Measurements from ENCODE around the gene LAMP5.

LAMP5 gene

DNA sequence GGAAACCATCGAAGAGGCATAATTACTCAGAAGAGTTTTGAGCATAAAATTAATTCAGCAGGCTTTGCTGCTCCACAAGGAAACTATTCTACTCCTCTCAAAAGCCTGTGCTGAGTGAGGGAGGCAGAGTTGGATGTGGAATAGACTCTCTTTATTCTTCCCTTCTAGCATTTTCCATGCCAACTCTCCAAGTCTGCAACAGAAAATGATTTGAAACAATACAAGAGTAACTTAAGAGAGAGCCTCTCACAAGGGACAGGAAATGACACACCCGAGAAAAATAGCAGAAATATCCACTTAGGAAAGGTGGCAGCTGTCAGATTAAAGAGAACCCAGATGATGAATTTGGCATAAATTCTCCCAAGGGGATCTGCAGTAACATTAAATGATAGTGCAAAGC lies 26.3 kb upstream of the LAMP5 start:
- Histone ChIP-seq H3K4me3 (ENCODE audit: low read depth, low read length) (no peak overlapping the region), H3K36me3 (no peaks in the 10 kb centered on the region), H3K27me3 (no peaks in the 10 kb centered on the region), H3K4me1 (no peaks in the 10 kb centered on the region; the same call in 1 of the 2 replicates), H3K9me3 (no peaks in the 10 kb centered on the region)
- TF ChIP-seq, protein P1, sequence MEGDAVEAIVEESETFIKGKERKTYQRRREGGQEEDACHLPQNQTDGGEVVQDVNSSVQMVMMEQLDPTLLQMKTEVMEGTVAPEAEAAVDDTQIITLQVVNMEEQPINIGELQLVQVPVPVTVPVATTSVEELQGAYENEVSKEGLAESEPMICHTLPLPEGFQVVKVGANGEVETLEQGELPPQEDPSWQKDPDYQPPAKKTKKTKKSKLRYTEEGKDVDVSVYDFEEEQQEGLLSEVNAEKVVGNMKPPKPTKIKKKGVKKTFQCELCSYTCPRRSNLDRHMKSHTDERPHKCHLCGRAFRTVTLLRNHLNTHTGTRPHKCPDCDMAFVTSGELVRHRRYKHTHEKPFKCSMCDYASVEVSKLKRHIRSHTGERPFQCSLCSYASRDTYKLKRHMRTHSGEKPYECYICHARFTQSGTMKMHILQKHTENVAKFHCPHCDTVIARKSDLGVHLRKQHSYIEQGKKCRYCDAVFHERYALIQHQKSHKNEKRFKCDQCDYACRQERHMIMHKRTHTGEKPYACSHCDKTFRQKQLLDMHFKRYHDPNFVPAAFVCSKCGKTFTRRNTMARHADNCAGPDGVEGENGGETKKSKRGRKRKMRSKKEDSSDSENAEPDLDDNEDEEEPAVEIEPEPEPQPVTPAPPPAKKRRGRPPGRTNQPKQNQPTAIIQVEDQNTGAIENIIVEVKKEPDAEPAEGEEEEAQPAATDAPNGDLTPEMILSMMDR (IDR thresholded peaks at IDR 0.05; ENCODE audit: low read depth, low read length) = no peak
- DNase-seq = no peak

DNA sequence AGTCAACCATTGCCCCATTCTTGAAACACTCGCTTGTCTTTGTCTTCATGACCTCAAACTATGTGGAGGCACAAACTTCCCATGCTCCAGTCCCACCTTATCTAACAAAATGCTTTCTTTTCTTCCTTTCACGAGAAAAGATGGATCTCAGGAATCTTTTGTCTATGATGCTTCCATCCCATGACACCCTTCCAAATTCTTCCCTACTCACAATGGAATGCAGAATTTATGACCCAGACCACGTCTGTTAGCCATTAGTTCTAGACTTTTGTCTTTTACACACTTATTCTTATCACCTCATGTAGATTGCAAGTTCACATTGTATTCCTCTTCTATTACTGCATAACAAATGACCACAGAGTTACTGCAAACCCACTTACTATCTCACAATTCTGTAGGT lies 24.2 kb upstream of the LAMP5 start:
- no peaks in the 10 kb centered on the region for H3K36me3 ChIP-seq
- H3K4me1 ChIP-seq = no peaks in the 10 kb centered on the region; the same call in 1 of the 2 replicates
- no peak overlapping the region for H3K4me3 ChIP-seq (ENCODE audit: low read depth, low read length)
- TF ChIP-seq, protein P1 (IDR thresholded peaks at IDR 0.05; ENCODE audit: low read depth, low read length) = no peak
- H3K9me3 ChIP-seq = no peaks in the 10 kb centered on the region
- no peak for DNase-seq
- H3K27me3 ChIP-seq = no peaks in the 10 kb centered on the region

DNA sequence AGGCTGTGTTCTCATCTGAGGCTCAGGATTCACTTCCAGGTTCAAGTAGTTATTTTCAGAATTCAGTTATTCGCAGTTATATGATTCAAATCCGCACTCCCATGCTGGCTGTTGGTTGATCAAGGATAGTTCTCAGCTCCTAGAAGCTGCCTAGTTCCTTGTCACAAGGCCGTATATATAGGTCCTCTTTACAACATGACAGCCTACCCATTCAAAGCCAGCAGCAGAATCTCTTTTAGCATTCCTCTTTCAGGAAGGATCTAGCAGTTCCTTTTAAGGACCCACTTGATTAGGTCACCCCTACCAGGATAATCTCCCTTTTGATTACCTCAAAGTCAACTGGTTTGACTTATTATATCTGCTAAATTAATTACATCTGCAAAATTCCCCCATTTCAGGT lies 23.8 kb upstream of the LAMP5 start:
- no peaks in the 10 kb centered on the region; the same call in 1 of the 2 replicates for H3K4me1 ChIP-seq
- no peaks in the 10 kb centered on the region for H3K27me3 ChIP-seq
- no peaks in the 10 kb centered on the region for H3K9me3 ChIP-seq
- H3K4me3 ChIP-seq (ENCODE audit: low read depth, low read length) = no peak overlapping the region
- TF ChIP-seq, protein P1 (IDR thresholded peaks at IDR 0.05; ENCODE audit: low read depth, low read length) = no peak
- H3K36me3 ChIP-seq = no peaks in the 10 kb centered on the region
- DNase-seq = no peak

DNA sequence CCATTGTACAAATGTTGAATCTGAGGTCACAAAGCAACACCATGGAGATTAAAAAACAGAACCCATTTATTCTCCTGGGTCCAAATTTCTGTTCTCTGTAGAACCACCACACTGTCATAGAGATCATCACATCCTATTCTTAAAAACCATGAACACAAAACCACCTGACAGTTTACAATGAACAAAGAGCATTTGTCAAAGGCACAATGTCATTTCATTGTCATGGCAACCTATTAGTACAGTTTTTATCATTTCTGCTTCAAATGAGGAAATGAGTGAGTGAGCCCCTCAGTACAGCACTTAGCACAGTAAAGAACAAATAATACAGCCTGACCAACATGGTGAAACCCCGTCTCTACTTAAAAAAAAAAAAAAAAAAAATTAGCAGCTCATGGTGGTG lies 23.1 kb upstream of the LAMP5 start:
- H3K4me1 ChIP-seq = no peaks in the 10 kb centered on the region; the same call in 1 of the 2 replicates
- TF ChIP-seq, protein P1 (IDR thresholded peaks at IDR 0.05; ENCODE audit: low read depth, low read length) = no peak
- no peak overlapping the region for H3K4me3 ChIP-seq (ENCODE audit: low read depth, low read length)
- DNase-seq = no peak
- no peaks in the 10 kb centered on the region for H3K36me3 ChIP-seq
- H3K9me3 ChIP-seq = no peaks in the 10 kb centered on the region
- no peaks in the 10 kb centered on the region for H3K27me3 ChIP-seq

DNA sequence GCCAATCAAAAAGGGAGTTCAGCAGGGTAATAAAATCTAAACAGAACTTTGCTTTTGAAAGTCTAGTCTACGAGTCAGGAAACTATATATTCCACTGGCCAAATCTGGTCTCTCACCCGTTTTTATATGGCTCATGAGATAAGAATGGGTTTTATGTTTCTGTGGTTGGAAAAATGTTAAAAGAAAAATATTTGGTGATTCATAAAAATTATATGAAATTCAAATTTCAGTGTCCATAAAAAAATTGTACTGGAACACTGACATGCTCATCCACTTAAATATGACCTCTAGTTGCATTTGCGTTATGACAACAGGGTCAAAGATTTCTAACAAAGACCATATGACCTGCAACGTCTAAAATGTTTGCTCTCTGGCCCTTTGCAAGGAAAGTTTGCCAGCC lies 22.3 kb upstream of the LAMP5 start:
- Histone ChIP-seq H3K36me3 (no peaks in the 10 kb centered on the region), H3K27me3 (no peaks in the 10 kb centered on the region), H3K9me3 (no peaks in the 10 kb centered on the region), H3K4me1 (no peaks in the 10 kb centered on the region; the same call in 1 of the 2 replicates), H3K4me3 (ENCODE audit: low read depth, low read length) (no peak overlapping the region)
- DNase-seq = no peak
- TF ChIP-seq, protein P1 (IDR thresholded peaks at IDR 0.05; ENCODE audit: low read depth, low read length) = no peak

DNA sequence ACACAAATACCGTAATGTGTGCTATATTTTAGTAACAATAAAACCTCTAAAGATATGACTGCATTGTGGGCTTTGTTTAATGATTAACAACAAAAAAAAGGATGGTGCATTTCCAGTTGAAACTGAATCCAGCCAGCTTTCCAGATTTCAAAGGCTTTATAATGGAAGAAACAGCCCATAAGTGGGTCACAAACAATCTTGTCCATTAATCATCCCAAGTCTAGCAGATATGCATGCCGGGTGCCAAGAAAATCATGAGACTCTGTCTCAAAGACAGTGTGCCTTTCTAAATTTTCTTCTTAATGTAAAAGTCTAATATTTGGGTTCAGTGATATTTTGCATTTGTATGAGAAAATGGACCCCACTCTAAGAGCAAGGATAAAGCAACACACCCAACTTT lies 20.6 kb upstream of the LAMP5 start:
- no peaks in the 10 kb centered on the region; the same call in 1 of the 2 replicates for H3K4me1 ChIP-seq
- H3K4me3 ChIP-seq (ENCODE audit: low read depth, low read length) = no peak overlapping the region
- no peaks in the 10 kb centered on the region for H3K27me3 ChIP-seq
- TF ChIP-seq, protein P1 (IDR thresholded peaks at IDR 0.05; ENCODE audit: low read depth, low read length) = no peak
- H3K9me3 ChIP-seq = no peaks in the 10 kb centered on the region
- H3K36me3 ChIP-seq = no peaks in the 10 kb centered on the region
- no peak for DNase-seq
